Mesothelial cell of epicardium (in vitro differentiated cells): ENCODE data around the gene GPRC5B. TPM values are rescaled to one million over a fixed set of nuclear protein-coding genes. Genes with fewer than 3 reads are reported as not detected.

Source experiments
- DNase-seq, 2 experiments: peaks; one replicate each; pipeline ENCODE4 v3.0.0; 2021; ENCODE audit warnings: low spot score in 2 of 2; ENCODE audit not compliant: unreplicated experiment in 2 of 2
- H3K27ac Mint-ChIP-seq: 2 replicates; pipeline ENCODE4 v1.8.0; 2021; ENCODE audit warnings: mixed read lengths
- H3K27me3 Mint-ChIP-seq: 2 replicates; pipeline ENCODE4 v1.8.0; 2021; ENCODE audit warnings: low read depth, mixed read lengths
- H3K36me3 Mint-ChIP-seq: 2 replicates; pipeline ENCODE4 v1.8.0; 2021; ENCODE audit warnings: mixed read lengths
- H3K4me1 Mint-ChIP-seq: 2 replicates; pipeline ENCODE4 v1.8.0; 2021; ENCODE audit warnings: mixed read lengths
- H3K4me3 Mint-ChIP-seq: 2 replicates; pipeline ENCODE4 v1.8.0; 2021; ENCODE audit warnings: mild to moderate bottlenecking, moderate library complexity, mixed read lengths
- H3K9me3 Mint-ChIP-seq: 2 replicates; pipeline ENCODE4 v1.8.0; 2021; ENCODE audit warnings: mixed read lengths
- total RNA-seq: library from RNA; stranded (reverse); gene quantifications from 3 replicates; pipeline ENCODE4 v1.2.1, GENCODE V29; 2021
- TF ChIP-seq, protein P1 (sequence below): fragments of 200-600 bp; sonication (generic); IDR thresholded peaks from one replicate; pipeline ENCODE4 v1.5.0; 2021; ENCODE audit warnings: antibody characterized with exemption; ENCODE audit not compliant: unreplicated experiment

The GPRC5B gene, protein sequence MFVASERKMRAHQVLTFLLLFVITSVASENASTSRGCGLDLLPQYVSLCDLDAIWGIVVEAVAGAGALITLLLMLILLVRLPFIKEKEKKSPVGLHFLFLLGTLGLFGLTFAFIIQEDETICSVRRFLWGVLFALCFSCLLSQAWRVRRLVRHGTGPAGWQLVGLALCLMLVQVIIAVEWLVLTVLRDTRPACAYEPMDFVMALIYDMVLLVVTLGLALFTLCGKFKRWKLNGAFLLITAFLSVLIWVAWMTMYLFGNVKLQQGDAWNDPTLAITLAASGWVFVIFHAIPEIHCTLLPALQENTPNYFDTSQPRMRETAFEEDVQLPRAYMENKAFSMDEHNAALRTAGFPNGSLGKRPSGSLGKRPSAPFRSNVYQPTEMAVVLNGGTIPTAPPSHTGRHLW
- total RNA-seq = 31.3 to 36.5 TPM (median 34.2 TPM) in 3 replicates

DNA sequence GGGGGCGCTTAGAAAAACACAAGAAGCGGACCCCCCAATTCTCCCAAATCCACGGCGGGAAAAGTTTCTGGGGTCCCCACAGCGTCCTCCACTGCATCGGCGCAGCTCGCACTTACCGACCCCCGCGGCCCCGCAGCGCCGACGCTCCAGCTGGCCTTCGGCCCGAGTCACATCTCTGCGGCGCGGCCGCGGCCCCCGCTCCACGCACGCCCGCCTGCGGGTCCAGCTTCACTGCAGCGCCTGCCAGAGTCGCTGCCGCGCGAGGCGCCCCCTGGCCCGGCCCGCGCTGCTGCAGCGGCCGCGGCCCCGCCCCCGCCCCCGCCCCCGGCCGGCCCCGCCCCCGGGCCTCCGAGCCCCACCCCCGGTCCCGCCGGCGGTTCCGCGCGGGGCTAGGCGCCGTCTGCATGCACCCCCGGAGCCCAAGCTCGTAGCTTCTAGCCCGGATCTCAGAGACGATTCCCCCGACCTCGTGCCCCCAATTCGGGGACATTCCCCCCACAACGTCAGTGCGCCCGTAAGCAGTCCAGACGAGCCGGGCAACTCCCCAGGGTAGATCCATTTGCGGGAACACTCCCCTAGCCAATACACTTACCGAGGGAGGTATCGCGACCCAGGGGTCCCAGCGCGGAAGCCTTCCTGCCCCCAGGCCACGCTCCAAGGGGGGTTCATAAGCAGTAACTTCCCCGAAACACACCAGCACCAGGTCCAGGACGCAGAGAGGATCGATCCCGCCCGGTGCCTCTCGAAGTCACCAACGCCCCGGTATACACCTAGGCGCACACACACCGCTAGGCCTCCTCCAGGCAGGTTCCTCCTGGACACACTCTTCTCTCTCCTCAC is at the start of gene GPRC5B:
TSS of gene GPRC5B (minus strand) at position 238 of the 840 bp plus-strand sequence. CDS start 12,003 bp downstream, outside the sequence.
- peaks cover 16% of the 10 kb centered on the region for H3K4me1 Mint-ChIP-seq
- peak within 1 kb of the TSS; percentile 83 for H3K4me3 Mint-ChIP-seq
- DNase-seq = peak; percentile 59 to 66
- H3K27me3 Mint-ChIP-seq = no peaks in the 10 kb centered on the region
- TF ChIP-seq, protein P1, sequence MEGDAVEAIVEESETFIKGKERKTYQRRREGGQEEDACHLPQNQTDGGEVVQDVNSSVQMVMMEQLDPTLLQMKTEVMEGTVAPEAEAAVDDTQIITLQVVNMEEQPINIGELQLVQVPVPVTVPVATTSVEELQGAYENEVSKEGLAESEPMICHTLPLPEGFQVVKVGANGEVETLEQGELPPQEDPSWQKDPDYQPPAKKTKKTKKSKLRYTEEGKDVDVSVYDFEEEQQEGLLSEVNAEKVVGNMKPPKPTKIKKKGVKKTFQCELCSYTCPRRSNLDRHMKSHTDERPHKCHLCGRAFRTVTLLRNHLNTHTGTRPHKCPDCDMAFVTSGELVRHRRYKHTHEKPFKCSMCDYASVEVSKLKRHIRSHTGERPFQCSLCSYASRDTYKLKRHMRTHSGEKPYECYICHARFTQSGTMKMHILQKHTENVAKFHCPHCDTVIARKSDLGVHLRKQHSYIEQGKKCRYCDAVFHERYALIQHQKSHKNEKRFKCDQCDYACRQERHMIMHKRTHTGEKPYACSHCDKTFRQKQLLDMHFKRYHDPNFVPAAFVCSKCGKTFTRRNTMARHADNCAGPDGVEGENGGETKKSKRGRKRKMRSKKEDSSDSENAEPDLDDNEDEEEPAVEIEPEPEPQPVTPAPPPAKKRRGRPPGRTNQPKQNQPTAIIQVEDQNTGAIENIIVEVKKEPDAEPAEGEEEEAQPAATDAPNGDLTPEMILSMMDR = no peak
- H3K36me3 Mint-ChIP-seq = peaks cover 1% of the 10 kb centered on the region
- H3K27ac Mint-ChIP-seq = no peak within 1 kb of the TSS
- H3K9me3 Mint-ChIP-seq = no peaks in the 10 kb centered on the region

DNA sequence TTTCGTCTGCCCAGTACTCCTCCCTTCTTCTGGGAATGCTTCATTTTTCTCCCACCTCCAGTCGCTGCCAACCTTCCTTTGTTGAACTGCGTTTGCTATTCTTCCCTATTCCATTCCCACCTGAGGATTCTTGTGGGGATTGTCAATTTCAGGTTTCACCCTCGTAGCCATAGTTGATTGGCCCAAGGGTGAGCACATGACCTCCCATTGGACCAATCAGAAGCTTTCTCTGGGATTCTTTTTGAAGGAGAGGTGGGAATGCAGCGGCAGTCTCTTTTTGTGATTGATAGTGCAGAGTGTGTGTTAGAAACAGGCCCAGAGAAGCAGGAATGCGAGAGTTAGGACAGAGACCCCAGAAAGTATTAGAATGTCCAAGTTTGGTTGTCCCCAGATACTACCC is 49.1 kb upstream of the GPRC5B start:
- no peaks in the 10 kb centered on the region for H3K36me3 Mint-ChIP-seq
- H3K4me3 Mint-ChIP-seq = no peak overlapping the region
- no peaks in the 10 kb centered on the region for H3K4me1 Mint-ChIP-seq
- peaks cover 3% of the 10 kb centered on the region for H3K9me3 Mint-ChIP-seq
- DNase-seq = peak in 1 of 2 experiments; percentile 9
- TF ChIP-seq, protein P1 = no peak
- no peak overlapping the region for H3K27ac Mint-ChIP-seq
- peaks cover 13% of the 10 kb centered on the region for H3K27me3 Mint-ChIP-seq

- Mint-ChIP-seq H3K27me3 (peaks cover 16% of the 10 kb centered on the region), H3K4me3 (no peak overlapping the region), H3K9me3 (peaks cover 10% of the 10 kb centered on the region), H3K36me3 (no peaks in the 10 kb centered on the region), H3K27ac (no peak overlapping the region), H3K4me1 (no peaks in the 10 kb centered on the region)
- peak in 1 of 2 experiments; percentile 21 for DNase-seq
- TF ChIP-seq, protein P1 = no peak
These were observed 44.4 kb upstream of the GPRC5B start for GRCh38 chr16:19929062-19929511.

GRCh38 chr16:19928432-19928831 is 43.8 kb upstream of the GPRC5B start:
- H3K9me3 Mint-ChIP-seq = peaks cover 7% of the 10 kb centered on the region
- no peaks in the 10 kb centered on the region for H3K36me3 Mint-ChIP-seq
- H3K27me3 Mint-ChIP-seq = peaks cover 11% of the 10 kb centered on the region
- no peak for DNase-seq
- no peaks in the 10 kb centered on the region for H3K4me1 Mint-ChIP-seq
- H3K4me3 Mint-ChIP-seq = no peak overlapping the region
- TF ChIP-seq, protein P1 = no peak
- no peak overlapping the region for H3K27ac Mint-ChIP-seq

DNA sequence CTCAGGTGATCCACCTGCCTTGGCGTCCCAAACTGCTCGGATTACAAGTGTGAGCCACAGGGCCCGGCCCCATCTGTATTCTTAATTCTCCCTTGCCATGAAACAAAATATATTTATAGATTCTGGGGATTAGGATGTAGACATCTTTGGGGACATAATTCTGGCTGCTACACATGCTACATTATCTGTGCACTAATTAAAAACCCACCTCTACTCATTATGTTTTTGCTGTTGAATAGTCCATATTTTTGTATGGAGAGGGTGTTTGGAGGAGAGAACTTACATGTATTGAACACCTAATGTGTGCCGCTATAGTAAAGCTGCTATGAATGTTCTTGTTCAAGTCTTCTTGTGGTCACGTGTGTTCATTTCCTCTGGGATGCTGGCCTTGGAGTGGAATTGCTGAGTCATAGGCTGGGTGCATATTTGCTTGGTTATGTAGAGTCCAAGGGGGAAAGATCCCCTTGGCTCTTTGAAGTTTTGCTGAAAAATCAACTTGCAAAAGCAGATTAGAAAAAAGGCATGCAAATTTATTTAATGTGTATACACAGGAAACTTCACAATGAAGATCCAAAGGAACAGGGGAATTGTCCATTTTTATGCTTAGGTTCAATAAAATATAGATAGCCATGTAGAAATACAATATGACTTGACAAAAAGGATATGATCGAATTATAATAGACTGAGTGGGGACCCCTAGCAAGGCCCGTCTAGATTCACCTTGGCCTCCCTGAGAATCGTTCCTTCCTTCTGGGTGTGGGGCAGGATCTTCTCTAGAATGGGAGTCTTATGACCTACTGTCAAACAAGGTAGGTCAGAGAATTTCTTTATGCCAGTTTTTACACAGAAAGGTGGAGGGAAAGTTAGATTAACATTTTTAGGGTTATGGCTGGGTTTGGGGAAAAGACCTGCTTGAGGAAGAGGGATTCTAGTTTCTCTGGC is 42.1 kb upstream of the GPRC5B start:
- H3K27ac Mint-ChIP-seq = no peak overlapping the region
- peaks cover 8% of the 10 kb centered on the region for H3K27me3 Mint-ChIP-seq
- H3K4me3 Mint-ChIP-seq = no peak overlapping the region
- no peaks in the 10 kb centered on the region for H3K4me1 Mint-ChIP-seq
- H3K9me3 Mint-ChIP-seq = peaks cover 7% of the 10 kb centered on the region
- no peaks in the 10 kb centered on the region for H3K36me3 Mint-ChIP-seq
- peak in 1 of 2 experiments; percentile 17 for DNase-seq
- TF ChIP-seq, protein P1 = no peak
